Mammary epithelial cell (primary cell): Measurements from ENCODE around the gene LRBA.

Experiments used
- EZH2 ChIP-seq: IDR thresholded peaks from 2 replicates; pipeline ENCODE4 v1.6.1; 2012; ENCODE audit warnings: low read length, inconsistent platforms, borderline replicate concordance
- TF ChIP-seq, protein P1 (sequence below), 2 donors: IDR thresholded peaks in 1 of 2; conservative IDR thresholded peaks in 1 of 2; 2 replicates each; pipeline ENCODE4 v1.5.1; 2011 to 2012; ENCODE audit warnings: inconsistent platforms in 2 of 2, low read length in 2 of 2, mild to moderate bottlenecking in 2 of 2, control low read depth in 1 of 2, low read depth in 1 of 2; ENCODE audit not compliant: insufficient read depth in 1 of 2; ENCODE audit errors: extremely low read depth in 1 of 2

DNA sequence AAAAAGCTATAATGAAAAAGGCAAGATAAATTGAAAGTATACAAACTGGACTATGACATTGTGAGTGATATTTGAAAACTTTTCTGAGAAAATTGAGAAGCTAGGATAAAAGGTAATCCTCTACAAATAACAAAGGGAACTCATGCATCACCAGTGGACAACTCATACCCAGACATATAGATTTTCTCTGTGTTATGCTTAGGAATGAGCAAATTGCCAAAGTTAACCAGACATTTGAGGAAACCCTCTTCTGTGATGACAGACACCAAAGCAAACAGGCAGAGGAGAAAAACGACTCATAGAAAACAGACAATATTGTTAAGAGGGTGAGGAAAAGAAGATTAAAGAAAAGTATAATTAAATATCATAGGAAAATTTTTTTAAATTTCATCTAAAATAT lies 246.6 kb downstream of the LRBA start:
- TF ChIP-seq, protein P1, sequence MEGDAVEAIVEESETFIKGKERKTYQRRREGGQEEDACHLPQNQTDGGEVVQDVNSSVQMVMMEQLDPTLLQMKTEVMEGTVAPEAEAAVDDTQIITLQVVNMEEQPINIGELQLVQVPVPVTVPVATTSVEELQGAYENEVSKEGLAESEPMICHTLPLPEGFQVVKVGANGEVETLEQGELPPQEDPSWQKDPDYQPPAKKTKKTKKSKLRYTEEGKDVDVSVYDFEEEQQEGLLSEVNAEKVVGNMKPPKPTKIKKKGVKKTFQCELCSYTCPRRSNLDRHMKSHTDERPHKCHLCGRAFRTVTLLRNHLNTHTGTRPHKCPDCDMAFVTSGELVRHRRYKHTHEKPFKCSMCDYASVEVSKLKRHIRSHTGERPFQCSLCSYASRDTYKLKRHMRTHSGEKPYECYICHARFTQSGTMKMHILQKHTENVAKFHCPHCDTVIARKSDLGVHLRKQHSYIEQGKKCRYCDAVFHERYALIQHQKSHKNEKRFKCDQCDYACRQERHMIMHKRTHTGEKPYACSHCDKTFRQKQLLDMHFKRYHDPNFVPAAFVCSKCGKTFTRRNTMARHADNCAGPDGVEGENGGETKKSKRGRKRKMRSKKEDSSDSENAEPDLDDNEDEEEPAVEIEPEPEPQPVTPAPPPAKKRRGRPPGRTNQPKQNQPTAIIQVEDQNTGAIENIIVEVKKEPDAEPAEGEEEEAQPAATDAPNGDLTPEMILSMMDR (conservative IDR thresholded peaks at IDR 0.05 in 1 of 2, IDR thresholded peaks at IDR 0.05 in 1 of 2; ENCODE audit: extremely low read depth in 1 of 2, insufficient read depth in 1 of 2, low read depth in 1 of 2, low read length in 2 of 2): no peak
- no peak for TF ChIP-seq EZH2
